ENCODE measurements around the gene RYK.

RYK gene

GRCh38 chr3:134132961-134133360 lies 117.7 kb downstream of the RYK start (continued):
- no peak for TF ChIP-seq ZSCAN18 (tag by site-specific recombination; IDR thresholded peaks at IDR 0.05)
- TF ChIP-seq PATZ1 (tag by site-specific recombination; IDR thresholded peaks at IDR 0.05) = no peak
- TF ChIP-seq ZNF837 (tag by site-specific recombination; IDR thresholded peaks at IDR 0.05) = no peak

- CTCF ChIA-PET = no interaction called here
- TF ChIP-seq AEBP2 (tag by site-specific recombination; IDR thresholded peaks at IDR 0.05; ENCODE audit: borderline replicate concordance) = no peak
- TF ChIP-seq PBX3 (CRISPR knock-in tag; IDR thresholded peaks at IDR 0.05) = no peak
- TF ChIP-seq BCL6B (tag by site-specific recombination; IDR thresholded peaks at IDR 0.05) = no peak
- no peak for TF ChIP-seq TRIM28 (IDR thresholded peaks at IDR 0.05; ENCODE audit: borderline replicate concordance, low read length)
- no peak for TF ChIP-seq SALL2 (tag by site-specific recombination; IDR thresholded peaks at IDR 0.05; ENCODE audit: borderline replicate concordance)
- no peak for TF ChIP-seq ZNF248 (tag by site-specific recombination; IDR thresholded peaks at IDR 0.05)
- no peak for TF ChIP-seq ZNF629 (tag by site-specific recombination; IDR thresholded peaks at IDR 0.05)
- TF ChIP-seq ZNF155 (tag by site-specific recombination; IDR thresholded peaks at IDR 0.05) = no peak
- no peak for TF ChIP-seq ATF2 (tag by site-specific recombination; IDR thresholded peaks at IDR 0.05; ENCODE audit: low read depth)
- no peak for TF ChIP-seq RBAK (tag by site-specific recombination; IDR thresholded peaks at IDR 0.05)
- no peak for TF ChIP-seq FEZF1 (tag by site-specific recombination; IDR thresholded peaks at IDR 0.05)
- no peak for TF ChIP-seq HOXA7 (CRISPR knock-in tag; IDR thresholded peaks at IDR 0.05; ENCODE audit: borderline replicate concordance)
- TF ChIP-seq KLF8 (tag by site-specific recombination; IDR thresholded peaks at IDR 0.05) = no peak
- no peak for TF ChIP-seq PATZ1 (tag by site-specific recombination; IDR thresholded peaks at IDR 0.05)
- TF ChIP-seq ZSCAN30 (tag by site-specific recombination; IDR thresholded peaks at IDR 0.05) = no peak
- Histone ChIP-seq H3K4me3 (ENCODE audit: low read depth, low read length) (no peak overlapping the region), H3K27ac (ENCODE audit: extremely low read depth, low read depth, low read length) (no peak overlapping the region), H3K9me3 (ENCODE audit: control insufficient read depth, insufficient read depth, low read depth, low read length) (no peaks in the 10 kb centered on the region), H3K4me1 (ENCODE audit: control insufficient read depth, insufficient read depth, low read length) (no peaks in the 10 kb centered on the region), H3K36me3 (ENCODE audit: control insufficient read depth in 2 of 2, insufficient read depth in 1 of 2, low read length in 2 of 2) (no peaks in the 10 kb centered on the region)
- POLR2A ChIA-PET = no interaction called here
Measured at GRCh38 chr3:134126153-134126552, 124.5 kb downstream of the RYK start.

All from HEK293 (cell line).